ENCODE data around the gene GMPR2. TPM values are rescaled to one million over a fixed set of nuclear protein-coding genes. Genes with fewer than 3 reads are reported as not detected.

The GMPR2 gene
- total and polyA plus RNA-seq, 2 of the 4 experiments (the other 2 are of a cell fraction) = 63.7 to 92.5 TPM

DNA sequence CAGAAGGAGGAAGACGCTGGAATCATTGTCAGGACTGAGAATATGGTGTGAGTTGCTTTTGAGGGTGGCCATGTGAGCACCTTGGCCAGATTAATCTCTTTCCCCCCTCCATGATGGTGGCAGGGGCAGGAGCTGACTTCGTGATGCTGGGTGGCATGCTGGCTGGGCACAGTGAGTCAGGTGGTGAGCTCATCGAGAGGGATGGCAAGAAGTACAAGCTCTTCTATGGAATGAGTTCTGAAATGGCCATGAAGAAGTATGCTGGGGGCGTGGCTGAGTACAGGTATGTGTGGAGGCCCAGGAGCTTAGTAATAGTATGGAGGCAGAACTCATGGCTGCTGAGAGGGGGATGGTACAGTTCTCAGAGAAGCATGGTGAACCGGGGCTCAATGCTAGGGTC, 5.4 kb downstream of the GMPR2 start:
- no CpG with 5 or more reads among the region's 5 CpGs for WGBS, 2 experiments (ENCODE audit: extremely low coverage in 2 of 2, insufficient read length in 1 of 2)
- Histone ChIP-seq H2BK120ac (ENCODE audit: low read depth, low read length) (no peak overlapping the region), H2AK9ac (replicated peaks; ENCODE audit: low read depth, low read length, poor library complexity) (no peak overlapping the region), H4K8ac (ENCODE audit: low read depth in 2 of 2, low read length in 2 of 2) (no peak overlapping the region), H2AFZ (replicated peaks; ENCODE audit: low read length, poor library complexity) (no peak overlapping the region), H4K91ac (ENCODE audit: insufficient read depth, low read depth, low read length) (no peak overlapping the region), H3K4me1 (ENCODE audit: control insufficient read depth, insufficient read depth, low read length) (peaks cover 15% of the 10 kb centered on the region), H3K9ac (ENCODE audit: low read depth, low read length) (no peak overlapping the region), H3K14ac (replicated peaks; ENCODE audit: low read depth, low read length) (no peak overlapping the region), H3K36me3 (ENCODE audit: control insufficient read depth, insufficient read depth, low read length) (peaks cover 44% of the 10 kb centered on the region), H2BK5ac (ENCODE audit: low read depth, low read length, poor library complexity, severe bottlenecking) (no peak overlapping the region), H4K5ac (ENCODE audit: low read depth, low read length) (no peak overlapping the region), H3K9me1 (ENCODE audit: insufficient read depth, low read length) (peaks cover 27% of the 10 kb centered on the region), H3K4me2 (ENCODE audit: low read depth, low read length) (no peak overlapping the region), H3K27ac (ENCODE audit: insufficient read depth, low read length) (no peak overlapping the region), H2BK15ac (ENCODE audit: low read depth, low read length) (no peak overlapping the region), H3K56ac (ENCODE audit: extremely low read depth, insufficient read depth, low read length) (no peak overlapping the region), H3K18ac (ENCODE audit: low read depth, low read length) (no peak overlapping the region), H3K27me3 (ENCODE audit: control insufficient read depth, insufficient read depth, low read length) (no peaks in the 10 kb centered on the region), H3K9me3 (ENCODE audit: control insufficient read depth, insufficient read depth, low read length) (no peaks in the 10 kb centered on the region), H3K23ac (ENCODE audit: low read depth, low read length) (no peak overlapping the region), H2BK20ac (ENCODE audit: low read depth, low read length) (no peak overlapping the region), H3K79me1 (ENCODE audit: low read depth in 1 of 2, low read length in 2 of 2) (peaks cover 61 to 85% of the 10 kb centered on the region in 2 experiments), H2AK5ac (ENCODE audit: low read depth, low read length) (no peak overlapping the region), H3K4ac (ENCODE audit: low read depth, low read length) (no peak overlapping the region), H3K4me3 (ENCODE audit: insufficient read depth, low read depth, low read length) (no peak overlapping the region), H4K20me1 (ENCODE audit: insufficient read depth, low read length) (peaks cover 4% of the 10 kb centered on the region)
- DNase-seq (no peak), ATAC-seq (ENCODE audit: low read depth) (no peak)
- BruUV-seq (replicated peaks) = no TSS peak
- ChIA-PET CTCF (interaction anchor here (1.2 kb wide), 1 partner anchor 59 kb away, joined by 3 read pairs; no protein-coding TSS in a partner anchor), POLR2A (ENCODE audit: unreplicated experiment) (no interaction called here)
- intact Hi-C loops (cut with micrococcal nuclease) = no loop called here
- dilution Hi-C loops (cut with HindIII; ENCODE audit: low sequenced_read_pairs, unreplicated experiment) = no loop called here
- TF ChIP-seq RCOR1 (IDR thresholded peaks at IDR 0.05; ENCODE audit: insufficient replicate concordance, low read length) (no peak), BHLHE40 (IDR thresholded peaks at IDR 0.05; ENCODE audit: low read depth, low read length) (no peak), FOS (IDR thresholded peaks at IDR 0.05; ENCODE audit: low read depth, low read length) (no peak), SMC3 (IDR thresholded peaks at IDR 0.05; ENCODE audit: low read depth, low read length) (no peak), POLR2A (IDR thresholded peaks at IDR 0.05; ENCODE audit: low read depth, low read length) (no peak), NFE2L2 (IDR thresholded peaks at IDR 0.05; ENCODE audit: low read depth, low read length) (no peak), MAZ (IDR thresholded peaks at IDR 0.05; ENCODE audit: borderline replicate concordance, low read depth, low read length) (no peak), MAFK (IDR thresholded peaks at IDR 0.05; ENCODE audit: low read depth, low read length) (no peak), CHD1 (IDR thresholded peaks at IDR 0.05; ENCODE audit: low read depth, low read length) (no peak), RAD21 (IDR thresholded peaks at IDR 0.05; ENCODE audit: low read length) (no peak), RFX5 (IDR thresholded peaks at IDR 0.05; ENCODE audit: low read depth, low read length) (no peak), CEBPB (IDR thresholded peaks at IDR 0.05; ENCODE audit: low read depth, low read length) (no peak), MXI1 (IDR thresholded peaks at IDR 0.05; ENCODE audit: borderline replicate concordance, low read depth, low read length) (no peak)
- TF ChIP-seq, protein P1, sequence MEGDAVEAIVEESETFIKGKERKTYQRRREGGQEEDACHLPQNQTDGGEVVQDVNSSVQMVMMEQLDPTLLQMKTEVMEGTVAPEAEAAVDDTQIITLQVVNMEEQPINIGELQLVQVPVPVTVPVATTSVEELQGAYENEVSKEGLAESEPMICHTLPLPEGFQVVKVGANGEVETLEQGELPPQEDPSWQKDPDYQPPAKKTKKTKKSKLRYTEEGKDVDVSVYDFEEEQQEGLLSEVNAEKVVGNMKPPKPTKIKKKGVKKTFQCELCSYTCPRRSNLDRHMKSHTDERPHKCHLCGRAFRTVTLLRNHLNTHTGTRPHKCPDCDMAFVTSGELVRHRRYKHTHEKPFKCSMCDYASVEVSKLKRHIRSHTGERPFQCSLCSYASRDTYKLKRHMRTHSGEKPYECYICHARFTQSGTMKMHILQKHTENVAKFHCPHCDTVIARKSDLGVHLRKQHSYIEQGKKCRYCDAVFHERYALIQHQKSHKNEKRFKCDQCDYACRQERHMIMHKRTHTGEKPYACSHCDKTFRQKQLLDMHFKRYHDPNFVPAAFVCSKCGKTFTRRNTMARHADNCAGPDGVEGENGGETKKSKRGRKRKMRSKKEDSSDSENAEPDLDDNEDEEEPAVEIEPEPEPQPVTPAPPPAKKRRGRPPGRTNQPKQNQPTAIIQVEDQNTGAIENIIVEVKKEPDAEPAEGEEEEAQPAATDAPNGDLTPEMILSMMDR (conservative IDR thresholded peaks at IDR 0.05; ENCODE audit: low read depth, low read length) = no peak
- TF ChIP-seq, protein P2, sequence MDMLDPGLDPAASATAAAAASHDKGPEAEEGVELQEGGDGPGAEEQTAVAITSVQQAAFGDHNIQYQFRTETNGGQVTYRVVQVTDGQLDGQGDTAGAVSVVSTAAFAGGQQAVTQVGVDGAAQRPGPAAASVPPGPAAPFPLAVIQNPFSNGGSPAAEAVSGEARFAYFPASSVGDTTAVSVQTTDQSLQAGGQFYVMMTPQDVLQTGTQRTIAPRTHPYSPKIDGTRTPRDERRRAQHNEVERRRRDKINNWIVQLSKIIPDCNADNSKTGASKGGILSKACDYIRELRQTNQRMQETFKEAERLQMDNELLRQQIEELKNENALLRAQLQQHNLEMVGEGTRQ (IDR thresholded peaks at IDR 0.05; ENCODE audit: low read depth, low read length) = no peak
- TF ChIP-seq, protein P3, sequence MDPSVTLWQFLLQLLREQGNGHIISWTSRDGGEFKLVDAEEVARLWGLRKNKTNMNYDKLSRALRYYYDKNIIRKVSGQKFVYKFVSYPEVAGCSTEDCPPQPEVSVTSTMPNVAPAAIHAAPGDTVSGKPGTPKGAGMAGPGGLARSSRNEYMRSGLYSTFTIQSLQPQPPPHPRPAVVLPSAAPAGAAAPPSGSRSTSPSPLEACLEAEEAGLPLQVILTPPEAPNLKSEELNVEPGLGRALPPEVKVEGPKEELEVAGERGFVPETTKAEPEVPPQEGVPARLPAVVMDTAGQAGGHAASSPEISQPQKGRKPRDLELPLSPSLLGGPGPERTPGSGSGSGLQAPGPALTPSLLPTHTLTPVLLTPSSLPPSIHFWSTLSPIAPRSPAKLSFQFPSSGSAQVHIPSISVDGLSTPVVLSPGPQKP (IDR thresholded peaks at IDR 0.05; ENCODE audit: borderline replicate concordance, low read depth, low read length) = no peak
- in situ Hi-C loops (cut with MboI; ENCODE audit: low sequenced_read_pairs) = loop anchor here (10.0 kb wide), 1 partner anchor 197 kb away; no protein-coding TSS in a partner anchor

Data from IMR-90 (cell line).